CD4-positive, alpha-beta T cell treated with Interleukin-17A for 4 hours (primary cell): ENCODE results near the gene RAI14.

Source experiments
- DNase-seq: peaks from one replicate; pipeline ENCODE4 v3.0.0-alpha.2; 2020; ENCODE audit warnings: mixed read lengths

Gene RAI14

DNA sequence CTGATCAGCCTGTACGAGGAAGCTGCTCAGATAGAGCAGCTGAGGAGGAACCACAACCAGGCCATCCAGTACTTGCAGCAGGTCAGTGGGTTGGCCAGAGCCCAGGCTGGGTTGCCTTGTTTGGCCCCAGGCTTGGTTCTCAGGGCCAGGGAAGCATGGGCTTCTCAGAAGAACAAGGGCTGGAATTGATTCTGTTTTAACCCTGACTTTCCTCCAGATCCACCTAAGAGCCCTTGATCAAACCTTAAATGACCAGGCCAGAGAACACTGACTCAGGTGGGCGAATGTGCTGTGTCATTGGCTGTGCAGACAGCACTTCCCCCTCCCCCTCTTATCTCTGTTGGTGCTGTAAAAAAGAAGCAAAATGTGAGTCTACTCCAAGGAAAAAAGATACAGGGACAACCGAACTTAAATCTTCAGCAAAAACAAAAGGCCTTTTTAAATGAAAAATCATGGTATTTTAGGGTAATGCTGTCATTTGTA lies 210.9 kb downstream of the RAI14 start:
- no peak for DNase-seq

DNA sequence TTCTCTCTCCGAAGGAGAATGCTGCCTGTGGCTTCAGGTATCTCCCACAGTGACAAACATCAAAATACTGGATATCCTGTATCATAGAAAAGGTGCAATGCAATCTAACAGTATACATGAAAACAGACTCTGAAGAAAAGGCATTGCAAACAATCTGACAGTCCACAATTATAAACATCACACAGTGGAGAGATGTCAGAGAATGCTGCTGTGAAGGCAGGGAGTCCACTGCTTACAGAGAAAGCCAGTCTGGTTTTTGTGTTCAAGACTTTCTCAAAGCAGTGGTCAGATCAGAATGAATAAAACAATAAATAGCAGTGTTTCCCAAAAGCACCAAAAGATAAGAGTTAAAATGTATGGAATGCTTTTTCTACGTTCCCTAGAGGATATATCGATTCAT lies 211.5 kb downstream of the RAI14 start:
- DNase-seq, result no peak

DNA sequence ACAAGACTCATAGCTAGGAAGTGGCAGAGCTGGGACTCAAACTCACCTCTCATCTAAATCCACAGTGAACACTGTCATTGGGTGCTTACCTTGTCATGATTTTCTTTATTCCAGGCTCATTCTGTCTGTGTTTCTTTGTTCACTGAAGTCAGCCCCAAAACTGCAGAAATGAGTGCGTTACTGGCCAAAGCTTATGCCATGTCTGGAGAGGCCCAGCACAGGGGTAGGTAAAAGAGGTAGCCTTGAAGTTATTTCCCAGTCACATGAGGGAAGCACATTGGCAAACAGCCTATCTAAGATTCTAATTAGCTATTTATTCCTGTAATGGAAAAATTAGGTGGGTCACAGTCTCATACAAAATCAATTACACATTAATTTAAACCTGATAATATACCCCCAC lies 212.7 kb downstream of the RAI14 start:
- DNase-seq, result no peak

DNA sequence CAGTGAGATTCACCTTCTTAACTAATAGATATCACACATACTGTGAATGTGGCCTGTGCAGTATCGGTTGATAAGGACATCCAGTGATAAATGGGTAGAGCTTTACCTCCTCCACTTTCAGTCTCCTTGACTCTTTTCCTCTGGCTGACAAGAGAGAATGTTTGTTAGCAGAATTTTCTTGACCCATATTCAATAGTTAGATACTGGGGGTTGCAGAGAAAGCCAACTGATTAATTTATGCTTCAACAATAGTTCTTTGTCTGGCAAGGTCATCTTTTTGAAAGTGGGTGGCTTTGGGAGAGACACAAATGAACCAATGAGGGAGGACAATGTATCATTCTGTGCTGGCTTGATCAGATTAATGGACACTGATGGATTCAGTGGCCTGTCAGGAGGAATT lies 213.1 kb downstream of the RAI14 start:
- DNase-seq, result no peak

DNA sequence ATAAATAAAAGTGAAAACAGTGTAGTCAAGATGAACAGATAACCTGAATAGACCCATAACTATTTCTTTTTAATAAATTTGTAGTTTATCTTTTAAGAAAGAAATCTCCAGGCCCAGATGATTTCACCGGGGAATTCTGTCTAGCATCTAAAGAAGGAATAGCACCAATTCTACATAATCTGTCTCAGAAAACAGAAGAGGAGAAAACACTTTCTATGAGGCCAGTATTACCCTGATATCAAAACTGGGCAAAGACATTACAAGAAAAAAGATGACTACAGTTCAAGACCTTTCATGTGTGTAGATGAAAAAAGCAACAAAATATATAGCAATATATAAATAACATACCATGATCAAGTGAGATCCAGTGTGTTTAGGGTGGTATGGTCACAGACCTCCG lies 214.3 kb downstream of the RAI14 start:
- DNase-seq, result no peak

DNA sequence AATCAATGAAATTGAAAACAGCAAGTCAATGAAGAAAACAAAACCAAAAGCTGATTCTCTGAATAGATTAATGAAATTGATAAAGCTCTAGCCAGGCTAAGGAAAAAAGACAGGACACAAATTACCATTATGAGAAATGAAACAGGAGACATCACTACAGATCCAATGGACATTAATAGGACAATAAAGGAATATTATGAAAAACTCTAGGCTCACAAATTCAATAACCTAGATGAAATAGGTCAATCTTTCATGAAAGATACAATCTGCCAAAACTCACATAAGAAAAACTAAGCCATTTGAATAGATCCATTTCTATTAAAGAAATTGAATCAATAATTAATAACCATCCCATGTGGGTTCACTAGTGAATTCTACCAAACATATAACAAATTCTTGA lies 220.1 kb downstream of the RAI14 start:
- DNase-seq, result no peak

DNA sequence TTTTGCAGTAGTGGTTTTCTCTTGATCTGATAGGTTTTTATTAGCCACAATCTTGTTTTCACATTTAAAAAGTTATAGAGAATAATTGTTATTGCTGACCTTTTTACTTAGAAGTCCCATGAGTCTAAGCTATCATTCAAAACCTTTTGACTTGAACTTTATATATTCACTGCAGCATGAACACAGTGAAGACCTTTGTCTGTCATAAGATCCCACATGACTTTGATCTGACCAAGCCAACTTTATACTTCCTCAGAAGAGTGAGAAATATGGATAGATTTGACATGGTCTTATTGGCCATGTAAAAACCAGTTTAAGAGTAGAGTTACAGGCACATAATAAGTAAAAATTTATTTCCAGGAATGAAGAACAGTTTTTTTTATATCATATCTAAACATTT lies 225.1 kb downstream of the RAI14 start:
- no peak for DNase-seq
